Measurements from ENCODE around the gene PACS1. TPM values are rescaled to one million over a fixed set of nuclear protein-coding genes. Genes with fewer than 3 reads are reported as not detected.

The PACS1 gene
- polyA plus RNA-seq, 1 of the 3 experiments (the other 2 are of a cell fraction): 37.3 TPM

- TF ChIP-seq CTCF (IDR thresholded peaks at IDR 0.05) (no peak), IRF3 (IDR thresholded peaks at IDR 0.05; ENCODE audit: low read depth, low read length) (no peak), SMC3 (IDR thresholded peaks at IDR 0.05; ENCODE audit: low read depth, low read length) (no peak), TCF12 (IDR thresholded peaks at IDR 0.05) (no peak), RXRA (IDR thresholded peaks at IDR 0.05; ENCODE audit: borderline replicate concordance, low read depth) (no peak), MXI1 (IDR thresholded peaks at IDR 0.05; ENCODE audit: low read depth, low read length) (no peak), FOSL2 (IDR thresholded peaks at IDR 0.05; ENCODE audit: borderline replicate concordance, low read depth) (no peak), ZBTB33 (IDR thresholded peaks at IDR 0.05; ENCODE audit: borderline replicate concordance, low read depth) (no peak)
These were observed 170.7 kb downstream of the PACS1 start (continued) for GRCh38 chr11:66240781-66241136.

GRCh38 chr11:66242095-66242765 lies 172.2 kb downstream of the PACS1 start:
- 98% methylated on average over 7 of the region's 14 CpGs for WGBS (ENCODE audit: low lambda C conversion rate)
- TF ChIP-seq RXRA (IDR thresholded peaks at IDR 0.05; ENCODE audit: borderline replicate concordance, low read depth) (no peak), NFIC (IDR thresholded peaks at IDR 0.05; ENCODE audit: borderline replicate concordance) (no peak), CHD2 (IDR thresholded peaks at IDR 0.05; ENCODE audit: low read length, partially characterized antibody) (no peak), RFX5 (IDR thresholded peaks at IDR 0.05; ENCODE audit: low read length) (no peak), JUND (IDR thresholded peaks at IDR 0.05) (no peak), USF2 (IDR thresholded peaks at IDR 0.05; ENCODE audit: borderline replicate concordance, low read depth, low read length) (no peak), FOSL2 (IDR thresholded peaks at IDR 0.05; ENCODE audit: borderline replicate concordance, low read depth) (no peak), GATA2 (CRISPR knock-in tag; IDR thresholded peaks at IDR 0.05) (no peak), FOXM1 (IDR thresholded peaks at IDR 0.05; ENCODE audit: low read depth) (no peak), NRF1 (IDR thresholded peaks at IDR 0.05; ENCODE audit: low read depth, low read length) (no peak), TCF12 (IDR thresholded peaks at IDR 0.05) (no peak), GABPA (IDR thresholded peaks at IDR 0.05; ENCODE audit: low read depth) (no peak), SIN3A (IDR thresholded peaks at IDR 0.05; ENCODE audit: borderline replicate concordance, low read depth, low read length) (no peak), CTCF (IDR thresholded peaks at IDR 0.05) (no peak), IRF3 (IDR thresholded peaks at IDR 0.05; ENCODE audit: low read depth, low read length) (no peak), TAF1 (IDR thresholded peaks at IDR 0.05; ENCODE audit: borderline replicate concordance, low read depth, low read length) (no peak)
- Histone ChIP-seq H3K9me2 (no peaks in the 10 kb centered on the region), H3K27ac (ENCODE audit: low read depth in 2 of 2, low read length in 1 of 2) (no peak overlapping the region), H3K4me1 (ENCODE audit: control insufficient read depth in 1 of 2, insufficient read depth in 2 of 2, low read depth in 1 of 2, low read length in 1 of 2) (no peaks in the 10 kb centered on the region), H3K36me3 (replicated peaks in 1 of 2; ENCODE audit: control insufficient read depth in 1 of 2, insufficient read depth in 2 of 2, low read length in 1 of 2) (peaks cover 23 to 86% of the 10 kb centered on the region in 2 experiments), H4K20me1 (ENCODE audit: insufficient read depth) (no peaks in the 10 kb centered on the region), H3K9ac (no peak overlapping the region), H3F3A (replicated peaks; ENCODE audit: insufficient read depth) (no peaks in the 10 kb centered on the region), H3K9me3 (no peaks in the 10 kb centered on the region), H3K27me3 (ENCODE audit: insufficient read depth) (no peaks in the 10 kb centered on the region), H3K79me2 (ENCODE audit: insufficient read depth) (no peaks in the 10 kb centered on the region), H3K4me3 (ENCODE audit: low read depth in 2 of 2, low read length in 1 of 2) (no peak overlapping the region), H2AFZ (ENCODE audit: low read depth) (no peak overlapping the region), H3K4me2 (no peak overlapping the region)
- DNase-seq: no peak
- POLR2A ChIA-PET: no interaction called here
- CTCF ChIA-PET: interaction anchor here (3.4 kb wide), 1 partner anchor 19 kb away, joined by 26 read pairs; no protein-coding TSS in a partner anchor

All from SK-N-SH (cell line).